GM19397 (cell line): Measurements from ENCODE around the gene CMTM7.
A peak's percentile ranks its signal among the peaks of the same experiment; 100 is the strongest.

Experiments used
- ATAC-seq: cut with Tn5 transposase; IDR thresholded peaks from one replicate; pipeline ENCODE4 v1.9.1; 2021; ENCODE audit warnings: mild to moderate bottlenecking, moderate library complexity; ENCODE audit not compliant: unreplicated experiment

CMTM7 gene

DNA sequence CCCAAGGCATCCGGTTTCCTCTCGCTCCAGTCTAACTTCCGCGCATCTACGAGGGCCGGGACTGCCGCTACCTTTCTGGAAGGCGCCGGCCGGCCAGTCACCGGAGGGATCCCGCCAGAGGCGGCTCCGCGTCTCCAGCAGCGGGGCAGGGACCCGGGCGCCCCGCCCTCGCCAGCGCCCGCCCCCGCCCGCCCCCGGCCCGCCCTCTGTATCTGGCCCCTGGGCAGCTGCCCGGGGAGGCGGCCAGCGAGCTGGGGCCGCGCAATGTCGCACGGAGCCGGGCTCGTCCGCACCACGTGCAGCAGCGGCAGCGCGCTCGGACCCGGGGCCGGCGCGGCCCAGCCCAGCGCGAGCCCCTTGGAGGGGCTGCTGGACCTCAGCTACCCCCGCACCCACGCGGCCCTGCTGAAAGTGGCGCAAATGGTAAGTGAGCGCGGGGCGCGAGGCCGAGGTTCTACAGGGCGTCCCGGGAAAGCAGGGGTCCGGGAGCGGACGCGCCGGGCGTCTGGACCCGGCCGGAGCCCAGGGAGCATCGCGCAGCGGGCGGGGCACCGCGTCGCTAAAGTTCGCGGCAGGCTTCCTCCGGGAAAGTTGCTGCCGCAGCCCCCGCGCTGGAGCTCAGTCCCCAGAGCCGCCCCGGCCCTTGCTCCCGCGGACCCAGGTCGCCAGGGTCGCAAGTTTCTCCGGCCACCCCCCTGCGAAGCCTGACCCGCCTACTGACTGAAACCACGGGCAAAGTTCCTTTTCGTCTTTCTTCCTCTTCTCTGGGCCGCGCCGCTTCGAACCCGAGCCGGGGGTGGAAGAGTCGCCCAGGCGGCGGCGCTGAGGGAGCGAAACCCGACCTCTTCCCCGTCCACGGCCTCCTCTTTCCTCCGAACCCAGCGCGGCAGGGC, at the start of gene CMTM7:
Gene CMTM7 (plus strand): TSS at position 211 of the 893 bp plus-strand sequence. CDS start 54 bp downstream, at position 265.
- ATAC-seq: peak; percentile 67

GRCh38 chr3:32347343-32348125, 44.1 kb upstream of the CMTM7 start:
- no peak for ATAC-seq

GRCh38 chr3:32349184-32349583, 42.5 kb upstream of the CMTM7 start:
- ATAC-seq: no peak

DNA sequence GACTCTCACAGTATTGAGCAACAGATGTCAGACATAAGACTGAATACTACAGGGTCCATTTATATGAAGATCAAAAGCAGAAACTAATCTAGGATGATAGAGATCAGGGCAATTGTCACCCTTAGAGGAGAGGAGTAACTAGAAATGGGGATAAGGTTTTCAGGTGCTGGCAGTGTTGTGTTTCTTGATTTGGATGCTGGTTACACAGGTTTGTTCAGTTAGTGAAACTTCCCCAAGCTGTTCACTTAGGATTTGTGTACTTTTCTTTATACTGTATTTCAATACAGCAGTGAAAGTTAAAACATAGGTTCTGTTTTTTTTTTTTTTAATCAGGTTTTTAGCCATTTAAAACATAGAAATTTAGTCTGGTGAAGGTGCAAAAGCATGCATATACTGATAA, 39.1 kb upstream of the CMTM7 start:
- no peak for ATAC-seq

- no peak for ATAC-seq
Measured at GRCh38 chr3:32353351-32353750, 38.3 kb upstream of the CMTM7 start.

- no peak for ATAC-seq
Measured at GRCh38 chr3:32354362-32354778, 37.3 kb upstream of the CMTM7 start.

- ATAC-seq: no peak
Measured at GRCh38 chr3:32355751-32356291, 35.8 kb upstream of the CMTM7 start.

- no peak for ATAC-seq
Measured at GRCh38 chr3:32359766-32360492, 31.7 kb upstream of the CMTM7 start.

GRCh38 chr3:32360493-32360827, 31.2 kb upstream of the CMTM7 start:
- no peak for ATAC-seq

DNA sequence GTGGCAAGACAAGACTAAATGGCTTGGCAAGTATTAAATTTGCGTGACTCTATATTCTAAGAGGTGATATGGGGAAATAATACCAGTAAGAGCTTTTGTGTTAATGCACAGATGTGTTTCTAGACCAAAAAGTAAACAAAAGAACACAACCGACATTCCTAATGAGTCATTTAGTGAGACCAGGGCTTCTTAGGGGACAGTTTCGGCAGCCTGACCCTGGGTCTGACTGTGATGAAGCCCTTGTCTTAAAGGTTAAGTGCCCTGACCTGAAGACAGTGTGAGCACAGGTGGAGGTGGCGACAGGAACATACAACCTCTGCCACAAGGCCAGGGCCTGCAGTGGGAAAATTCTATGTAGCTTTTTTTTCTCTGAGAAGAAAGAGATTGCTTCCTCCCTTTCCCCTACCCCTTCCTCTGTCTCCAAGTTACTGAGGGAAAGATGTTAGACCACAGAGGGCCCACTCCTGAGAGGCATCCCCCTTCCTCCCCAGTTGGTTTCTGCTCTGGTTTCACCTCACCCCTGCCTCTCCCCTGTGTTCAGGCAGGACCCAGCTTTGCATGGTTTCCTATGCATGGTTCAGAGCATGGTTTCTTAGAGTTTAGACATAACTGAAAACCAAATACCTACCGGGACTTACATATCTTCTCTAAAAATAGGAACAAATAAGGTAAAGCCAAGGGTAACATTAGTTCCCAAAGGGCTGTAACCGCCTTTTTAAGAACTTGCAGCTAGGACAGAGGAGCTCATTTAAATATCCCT, 24.8 kb upstream of the CMTM7 start:
- ATAC-seq: no peak

GRCh38 chr3:32367442-32367841, 24.2 kb upstream of the CMTM7 start:
- no peak for ATAC-seq

GRCh38 chr3:32371461-32372212, 20.0 kb upstream of the CMTM7 start:
- no peak for ATAC-seq

DNA sequence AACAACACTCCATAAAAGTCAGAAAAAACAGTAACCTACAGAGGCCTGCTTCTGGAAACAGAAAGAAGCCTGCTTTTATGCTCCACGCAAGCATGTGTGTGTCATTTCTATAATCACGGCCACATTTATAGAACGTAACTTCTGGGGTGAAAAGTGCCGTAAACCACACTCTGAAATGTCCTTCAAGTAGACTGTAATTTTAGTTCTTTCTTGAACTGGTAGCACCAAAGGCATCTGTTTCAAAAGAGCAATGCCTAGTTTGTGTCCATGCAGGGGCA, 19.5 kb upstream of the CMTM7 start:
- ATAC-seq: no peak

DNA sequence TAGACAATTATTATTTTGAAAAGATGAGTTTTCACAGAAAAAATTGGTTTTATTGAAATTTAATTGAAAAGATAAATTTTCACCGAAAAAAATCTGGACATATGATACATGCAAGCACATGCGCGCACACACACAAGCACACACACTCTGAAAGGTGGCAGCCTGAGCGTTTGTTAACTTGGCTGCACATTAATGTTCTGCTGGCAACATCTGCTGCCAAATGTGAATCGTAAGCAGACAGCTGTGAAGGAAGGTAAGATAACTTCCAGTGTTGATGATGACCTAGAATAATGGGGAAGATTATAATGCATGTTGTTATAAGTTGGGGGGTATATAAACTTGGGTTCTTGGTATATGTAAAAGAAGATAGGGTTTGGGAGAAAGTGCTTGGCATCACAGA, 18.4 kb upstream of the CMTM7 start:
- ATAC-seq: no peak

DNA sequence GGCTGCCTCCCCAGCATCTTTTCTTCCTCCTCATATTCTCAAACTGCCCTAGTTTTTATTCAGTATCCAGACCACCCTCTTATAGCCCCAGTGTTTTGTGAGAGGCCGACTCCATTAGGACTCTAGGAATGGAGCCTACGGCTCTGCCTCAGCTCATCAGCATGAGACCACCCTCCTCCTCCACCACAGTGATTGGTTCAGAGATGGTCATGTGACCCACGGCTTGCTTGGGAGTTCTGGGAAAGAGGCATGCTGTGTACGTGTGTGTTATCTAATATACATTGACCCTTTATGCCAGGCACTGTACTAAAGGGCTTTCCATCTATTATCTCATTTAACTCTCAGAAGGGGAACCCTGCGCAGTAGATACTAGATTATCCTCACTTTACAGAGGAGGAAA, 17.8 kb upstream of the CMTM7 start:
- ATAC-seq: no peak

GRCh38 chr3:32374788-32375595, 16.7 kb upstream of the CMTM7 start:
- peak; percentile 67 for ATAC-seq

GRCh38 chr3:32375596-32375930, 16.1 kb upstream of the CMTM7 start:
- ATAC-seq: no peak

DNA sequence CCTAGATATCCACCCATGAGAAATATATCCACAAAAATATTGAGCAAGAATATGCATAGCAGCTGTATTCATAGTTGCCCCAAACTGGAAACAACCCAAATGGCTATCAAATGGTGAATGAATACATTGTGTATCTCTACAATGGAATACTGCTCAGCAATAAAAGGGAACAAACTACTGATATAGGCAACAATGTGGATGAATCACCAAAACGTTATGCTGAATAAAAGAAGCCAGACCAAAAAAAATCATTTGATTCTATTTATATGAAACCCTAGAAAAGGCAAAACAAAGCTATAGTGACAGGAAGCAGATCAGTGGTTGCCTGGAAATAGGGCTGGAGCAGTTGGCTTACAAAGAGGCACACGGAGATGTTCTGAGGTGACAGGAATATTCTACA, 15.5 kb upstream of the CMTM7 start:
- ATAC-seq: no peak

DNA sequence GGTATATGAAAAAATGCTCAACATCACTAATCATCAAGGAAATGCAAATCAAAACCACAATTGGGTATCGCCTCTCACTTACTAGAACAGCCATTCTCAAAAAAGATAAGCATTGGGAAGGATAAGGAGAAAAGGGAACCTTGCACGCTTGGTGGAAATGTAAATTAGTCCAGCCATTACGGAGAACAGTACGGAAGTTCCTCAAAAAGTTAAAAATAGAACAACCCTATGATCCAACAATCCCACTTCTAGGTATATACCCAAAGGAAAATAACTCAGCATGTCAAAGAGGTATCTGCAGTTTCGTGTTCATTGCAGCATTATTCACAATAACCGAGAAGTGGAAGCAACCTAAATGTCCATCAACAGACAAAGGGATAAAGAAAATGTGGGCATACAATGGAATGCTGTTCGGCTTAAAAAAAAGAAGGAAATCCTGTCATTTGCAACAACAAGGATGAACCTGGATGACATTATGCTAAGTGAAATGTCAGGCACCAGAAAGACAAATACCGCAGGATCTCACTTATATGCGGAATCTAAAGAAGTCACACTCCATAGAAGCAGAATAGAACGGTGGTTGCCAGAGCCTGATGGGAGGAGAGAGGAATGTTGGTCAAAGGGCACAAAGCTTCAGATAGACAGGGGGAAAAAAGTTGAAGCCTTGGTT, 11.7 kb upstream of the CMTM7 start:
- no peak for ATAC-seq
